Motor neuron (in vitro differentiated cells): Measurements from ENCODE around the gene RUNX1. TPM values are rescaled to one million over a fixed set of nuclear protein-coding genes. Genes with fewer than 3 reads are reported as not detected.
"Not testable (repeated sequence)": the region's sequence is repeated elsewhere in the genome, so short reads cannot be mapped to it uniquely, and the experiment has no call there.

Experiments
- ATAC-seq, 8 experiments: fragments of 200-7000 bp; cut with Tn5 transposase; replicated peaks in 6 of 8; 2 replicates each; pipeline ENCODE4 v1.8.0; 2021; ENCODE audit warnings: mild to moderate bottlenecking in 8 of 8, moderate library complexity in 8 of 8
- H3K27ac ChIP-seq, 2 donors: fragments of 250-450 bp; sonication (Bioruptor Pico); 2 replicates each; pipeline ENCODE4 v1.9.0; 2021; ENCODE audit warnings: antibody characterized with exemption in 2 of 2, mild to moderate bottlenecking in 2 of 2, moderate library complexity in 1 of 2
- H3K4me1 ChIP-seq, 2 donors: fragments of 250-450 bp; sonication (Bioruptor Pico); replicated peaks in 1 of 2; 2 replicates each; pipeline ENCODE4 v1.6.1; 2021; ENCODE audit warnings: antibody characterized with exemption in 2 of 2, mild to moderate bottlenecking in 2 of 2, moderate library complexity in 1 of 2
- H3K4me3 ChIP-seq, 5 donors: fragments of 250-450 bp; sonication (Bioruptor Pico); 2 replicates each; pipeline ENCODE4 v1.9.0; 2021; ENCODE audit warnings: antibody characterized with exemption in 5 of 5, mild to moderate bottlenecking in 5 of 5, moderate library complexity in 4 of 5
- WGBS, 10 experiments: fragments of 450-650 bp; shearing (Covaris generic); methylation state at CpG; one replicate each; pipeline ENCODE4 v1.0.0; 2022; 5-methylcytosine and 5-hydroxymethylcytosine counted together
- in situ Hi-C, 9 experiments: fragments of 400-800 bp; cut with MboI; loops; one replicate each; pipeline ENCODE4 v1.15.0; 2021; ENCODE audit warnings: low sequenced_read_pairs in 9 of 9, low pct_unique_long_range_greater_than_20kb in 2 of 9; ENCODE audit not compliant: unreplicated experiment in 9 of 9
- total RNA-seq, 8 experiments: library from RNA; unstranded; fragments of 300-600 nt; gene quantifications; 2 replicates each; pipeline versions ENCODE4 v1.2.3 to v1.2.4, GENCODE V29; 2022

Gene RUNX1
- total RNA-seq, 8 experiments from 2014 or later, result 0.05 to 49.0 (median 3.6) TPM

DNA sequence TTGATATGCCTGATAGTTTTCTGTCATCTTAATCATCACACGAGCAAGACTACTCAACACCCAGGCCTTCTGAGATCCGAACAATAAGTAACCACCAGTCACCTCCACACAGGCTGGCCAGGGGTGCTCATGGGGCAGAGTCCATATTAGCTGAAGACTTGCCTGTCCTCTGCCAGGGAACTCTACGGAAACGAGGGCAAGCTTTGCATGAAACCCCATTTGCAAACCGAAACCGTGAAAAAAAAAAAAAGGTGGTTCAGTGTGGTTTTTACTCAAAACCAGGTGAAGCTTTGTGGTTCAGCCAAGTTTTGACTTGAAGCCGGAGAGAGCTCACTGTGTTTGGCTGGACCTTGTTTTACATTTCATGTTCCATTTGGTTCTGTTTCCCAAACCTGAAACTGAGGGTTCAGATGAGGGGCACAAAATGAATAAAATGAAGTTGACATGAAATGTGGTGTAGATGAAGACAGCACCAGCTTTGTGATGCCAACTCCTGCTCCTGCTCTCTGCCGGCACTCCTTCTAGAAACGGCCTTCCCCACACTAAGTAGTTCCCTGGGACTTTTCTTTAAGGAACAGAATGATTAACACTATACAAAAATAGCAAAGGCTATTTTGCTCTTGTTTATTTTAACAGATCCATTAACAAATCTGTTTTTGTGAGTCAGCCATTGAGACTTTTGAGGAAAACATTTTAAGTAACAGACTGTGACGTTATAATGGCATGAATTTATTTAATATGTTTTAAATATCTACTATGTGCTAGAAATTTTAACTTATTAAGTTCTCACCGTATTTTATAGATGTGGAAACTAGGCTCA lies 74.7 kb downstream of the RUNX1 start:
- Histone ChIP-seq H3K4me1 (no peaks in the 10 kb centered on the region), H3K4me3 (no peak overlapping the region), H3K27ac (no peak overlapping the region)
- 62 to 91% (median 74%) methylated on average over 2 to 11 of the region's 11 CpGs for WGBS, 10 experiments
- in situ Hi-C loops, result no loop called here
- no peak for ATAC-seq

DNA sequence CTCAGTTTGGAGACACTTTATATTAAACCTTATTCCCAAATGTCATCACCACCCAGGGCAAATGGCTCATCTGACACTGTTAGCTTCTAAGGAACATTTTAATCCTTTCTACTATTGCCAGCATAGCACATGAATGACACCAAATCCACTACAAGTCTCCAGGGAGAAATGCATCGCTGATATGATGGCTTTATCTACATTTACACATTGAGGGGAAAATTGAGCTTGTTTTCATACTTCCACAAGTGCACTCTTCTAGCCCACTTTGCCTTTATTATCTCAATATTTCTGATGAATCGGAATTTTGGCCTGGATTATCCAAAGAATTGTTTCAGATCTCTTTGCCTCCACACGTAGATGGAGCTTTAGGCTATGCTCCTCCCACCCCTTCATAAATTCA lies 75.4 kb downstream of the RUNX1 start:
- H3K4me1 ChIP-seq, result no peaks in the 10 kb centered on the region
- in situ Hi-C loops, result no loop called here
- H3K4me3 ChIP-seq, result no peak overlapping the region
- H3K27ac ChIP-seq, result no peak overlapping the region
- ATAC-seq, result no peak
- WGBS, 10 experiments, result 71 to 95% (median 88%) methylated on average over 1 to 3 of the region's 3 CpGs; no CpG with 5 or more reads in 2 of the 10 experiments

DNA sequence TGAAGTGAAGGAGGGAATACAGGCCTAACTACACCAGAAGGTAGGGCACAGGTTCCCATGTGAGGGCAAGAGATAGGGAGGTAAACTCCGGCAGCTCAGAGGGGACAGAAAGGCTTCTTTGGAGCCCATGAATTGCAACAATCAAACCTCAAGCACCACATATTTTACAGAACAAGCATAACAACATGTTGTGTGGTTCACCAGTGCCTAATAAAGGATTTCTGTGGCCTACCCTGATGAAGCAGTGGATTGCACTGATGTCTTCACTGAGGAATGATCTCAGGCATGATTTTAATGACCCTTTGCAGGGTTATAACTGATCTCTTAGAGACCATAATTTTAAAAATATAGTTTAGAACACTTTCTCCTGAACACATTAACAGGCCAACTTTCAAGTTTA lies 77.4 kb downstream of the RUNX1 start:
- no peak overlapping the region for H3K4me3 ChIP-seq
- no peak overlapping the region for H3K27ac ChIP-seq
- in situ Hi-C loops, result no loop called here
- no peak for ATAC-seq
- H3K4me1 ChIP-seq, result no peaks in the 10 kb centered on the region
- 89 to 100% (median 100%) methylated on average over 1 of the region's 1 CpG; no CpG with 5 or more reads in 5 of the 10 experiments for WGBS, 10 experiments

DNA sequence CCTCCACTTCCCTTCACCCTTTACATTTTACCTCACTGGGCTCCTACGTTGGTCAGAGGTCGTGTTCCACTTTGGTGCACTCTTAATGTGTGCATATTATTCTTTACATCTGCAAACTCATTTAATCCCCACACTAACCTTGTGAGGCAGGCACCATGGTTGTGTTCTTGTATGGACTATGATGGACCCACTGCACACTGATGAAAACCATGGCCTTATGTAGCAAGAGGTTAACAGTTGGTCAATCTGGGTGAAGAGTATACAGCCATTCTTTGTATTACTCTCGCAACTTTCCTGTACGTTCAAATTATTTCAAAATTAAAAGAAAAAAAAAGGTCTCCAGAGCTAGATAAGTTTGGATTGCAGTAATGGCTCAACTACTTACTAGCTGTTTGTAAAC lies 78.5 kb downstream of the RUNX1 start:
- Histone ChIP-seq H3K27ac (no peak overlapping the region), H3K4me3 (no peak overlapping the region), H3K4me1 (no peaks in the 10 kb centered on the region)
- ATAC-seq, result no peak
- WGBS, 10 experiments, result 57 to 100% (median 82%) methylated on average over 2 to 4 of the region's 4 CpGs; no CpG with 5 or more reads in 1 of the 10 experiments
- in situ Hi-C loops, result no loop called here

DNA sequence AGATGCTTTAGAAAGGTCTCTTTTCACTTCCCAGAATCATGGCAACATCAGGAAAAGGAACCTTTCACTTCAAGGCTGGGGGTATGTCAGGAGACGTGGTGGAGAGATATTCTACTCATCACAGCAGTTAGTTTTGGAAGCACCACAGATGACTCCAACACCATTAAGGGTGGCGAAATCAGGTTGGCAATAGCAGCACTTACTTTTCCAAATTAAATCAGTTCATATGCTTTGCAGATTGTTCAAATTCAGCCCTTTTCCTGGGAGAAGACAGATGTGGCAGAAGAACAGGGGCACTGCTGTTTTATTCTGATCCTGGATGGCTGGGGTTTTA lies 79.0 kb downstream of the RUNX1 start:
- WGBS, 10 experiments, result 20 to 80% (median 60%) methylated on average over 1 to 2 of the region's 2 CpGs; no CpG with 5 or more reads in 5 of the 10 experiments
- no peak for ATAC-seq
- Histone ChIP-seq H3K27ac (no peak overlapping the region), H3K4me3 (no peak overlapping the region), H3K4me1 (no peaks in the 10 kb centered on the region)
- in situ Hi-C loops, result no loop called here

DNA sequence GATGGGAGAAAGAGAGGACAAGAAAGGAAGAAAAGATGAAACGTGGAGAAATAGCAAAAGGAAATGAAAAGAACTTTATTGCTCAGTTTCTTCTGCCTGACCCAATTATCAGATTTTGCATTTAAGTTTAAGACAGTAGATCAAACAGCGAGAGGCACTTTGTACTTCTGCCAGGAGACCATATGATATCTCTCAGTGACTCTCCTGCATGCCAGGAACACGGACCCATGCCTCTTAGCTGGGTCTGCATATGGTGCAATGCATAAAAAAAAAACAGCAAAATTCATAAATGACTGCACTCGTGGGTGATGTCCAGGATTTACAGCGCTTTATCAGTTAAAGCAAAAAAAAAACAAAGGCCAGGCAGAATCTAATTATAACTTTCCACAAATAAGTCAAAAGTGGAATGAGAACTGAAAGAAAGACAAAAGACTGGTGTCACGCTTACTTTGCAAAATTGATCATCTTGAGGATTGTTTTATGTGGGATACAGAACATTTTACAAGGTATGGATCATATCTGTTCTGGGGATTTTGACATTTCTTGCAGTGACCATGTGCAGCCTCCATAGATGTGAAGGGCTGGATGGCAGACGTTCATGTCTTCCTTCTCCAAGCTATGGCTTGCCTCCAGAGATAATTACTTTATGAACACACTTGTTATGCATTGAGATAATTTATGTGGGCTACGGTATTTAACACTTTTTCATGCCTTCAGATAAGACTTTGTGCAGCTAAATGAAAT lies 79.5 kb downstream of the RUNX1 start:
- ATAC-seq, result no peak
- Histone ChIP-seq H3K4me1 (no peaks in the 10 kb centered on the region), H3K4me3 (no peak overlapping the region), H3K27ac (no peak overlapping the region)
- in situ Hi-C loops, result no loop called here
- 28 to 88% (median 71%) methylated on average over 4 to 8 of the region's 8 CpGs for whole genome bisulfite sequencing, 10 experiments

DNA sequence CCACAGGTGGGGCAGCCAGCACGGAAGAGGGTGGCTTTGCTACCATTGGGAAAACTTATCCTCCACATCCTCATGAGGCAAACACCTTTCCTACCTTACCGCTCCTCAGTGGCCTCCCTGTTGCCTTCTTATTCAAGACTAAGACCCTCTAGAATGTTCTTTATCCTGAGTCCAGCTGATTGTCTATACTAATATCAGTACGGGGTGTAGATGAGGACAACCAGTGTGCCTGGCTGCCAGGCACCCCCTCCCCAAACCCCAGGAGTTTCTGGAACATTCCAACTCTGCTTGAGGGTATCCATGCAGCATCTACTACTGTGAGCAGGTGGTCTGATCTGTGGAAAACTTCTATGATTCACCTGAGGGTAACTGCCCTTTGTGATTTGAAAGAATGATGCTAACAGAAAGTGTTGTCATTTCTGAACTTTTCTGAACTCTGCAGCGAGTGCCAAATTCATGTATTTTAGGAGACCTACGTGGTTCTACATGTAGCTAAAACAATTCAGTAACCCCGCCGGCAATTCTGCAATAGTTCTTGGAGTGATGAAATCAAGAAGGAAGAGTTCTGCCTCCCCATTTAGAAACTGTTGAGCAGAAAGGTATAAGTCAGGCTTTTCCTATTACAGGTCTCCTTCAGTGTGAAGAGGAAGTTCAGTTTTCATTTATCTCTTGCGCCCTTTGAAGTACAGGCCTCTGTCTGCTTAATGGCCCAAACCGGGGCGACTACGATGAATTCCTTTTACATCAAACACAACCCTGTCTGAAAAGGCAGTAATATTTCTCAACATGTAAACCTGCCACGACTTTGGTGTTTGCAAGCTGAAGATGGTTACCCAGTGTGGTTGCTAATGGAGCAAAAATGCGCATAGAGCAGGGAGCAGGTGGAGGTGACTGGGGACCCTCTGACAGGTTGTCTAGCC lies 80.4 kb downstream of the RUNX1 start:
- WGBS, 10 experiments, result 73 to 95% (median 84%) methylated on average over 4 to 12 of the region's 13 CpGs; no CpG with 5 or more reads in 1 of the 10 experiments
- in situ Hi-C loops, result no loop called here
- ATAC-seq, result peak in 1 of 8 experiments; percentile 26

DNA sequence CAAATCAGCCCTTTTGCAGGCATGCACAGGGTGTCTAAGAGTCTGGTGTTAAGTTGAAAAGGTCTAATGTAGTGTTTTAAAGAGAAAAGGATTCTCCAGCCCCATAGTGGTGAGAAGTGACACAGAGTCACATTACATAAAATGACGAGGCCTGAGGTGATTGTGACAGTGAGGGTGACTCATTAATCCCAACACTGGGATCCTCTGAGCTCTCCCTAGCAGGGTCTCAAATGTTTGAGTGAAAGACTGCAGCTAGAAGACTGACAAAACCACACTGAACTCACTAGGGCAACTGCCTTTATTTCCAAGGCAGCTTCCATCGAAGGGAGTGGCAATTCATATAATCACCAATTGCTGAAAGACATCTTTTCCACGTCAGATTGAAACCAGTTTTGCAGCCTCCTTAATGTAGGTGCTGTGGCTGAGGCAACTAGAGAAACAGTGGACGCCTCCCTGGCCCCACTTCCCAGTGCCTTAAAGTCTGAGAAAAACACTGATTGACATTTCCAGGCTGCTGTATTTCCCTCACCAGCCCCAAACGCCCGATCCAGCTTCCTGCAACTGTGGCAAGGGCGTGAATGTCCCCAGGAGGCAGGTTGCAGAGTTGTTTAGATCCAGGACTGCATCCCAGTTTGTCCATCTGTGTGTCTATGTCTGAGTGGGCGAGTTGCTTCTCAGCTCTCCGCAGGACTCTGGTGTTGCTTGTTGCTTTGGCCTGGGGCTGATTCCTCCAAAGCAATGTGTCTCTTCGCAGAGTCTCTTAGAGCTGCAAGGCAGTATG lies 81.4 kb downstream of the RUNX1 start:
- ATAC-seq, result peak in 6 of 8 experiments; percentile 34 to 95 (median 58)
- in situ Hi-C loops, result no loop called here
- Histone ChIP-seq H3K27ac (no peak overlapping the region), H3K4me3 (no peak overlapping the region), H3K4me1 (no peaks in the 10 kb centered on the region)
- 0 to 85% (median 70%) methylated on average over 1 to 9 of the region's 10 CpGs; no CpG with 5 or more reads in 2 of the 10 experiments for WGBS, 10 experiments

More for the DNA sequence above, 80.4 kb downstream of the RUNX1 start:
- H3K4me3 ChIP-seq, result no peak overlapping the region
- no peaks in the 10 kb centered on the region for H3K4me1 ChIP-seq
- H3K27ac ChIP-seq, result no peak overlapping the region

DNA sequence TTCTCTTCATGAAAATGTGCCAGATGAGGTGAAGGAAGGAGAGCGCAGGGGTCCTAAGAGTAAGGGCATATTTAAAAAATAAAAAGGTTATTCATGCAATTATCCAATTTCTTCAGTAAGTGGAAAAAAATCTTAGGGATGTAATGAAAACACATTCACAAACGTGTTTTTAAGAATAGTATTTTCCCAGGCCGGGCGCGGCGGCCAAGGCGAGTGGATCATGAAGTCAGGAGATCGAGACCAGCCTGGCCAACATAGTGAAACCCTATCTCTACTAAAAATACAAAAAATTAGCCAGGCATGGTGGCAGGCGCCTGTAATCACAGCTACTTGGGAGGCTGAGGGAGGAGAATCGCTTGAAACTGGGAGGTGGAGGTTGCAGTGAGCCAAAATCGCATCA lies 82.2 kb downstream of the RUNX1 start:
- ATAC-seq, H3K27ac ChIP-seq, H3K4me1 ChIP-seq, H3K4me3 ChIP-seq, in situ Hi-C loops: not testable (repeated sequence)
- WGBS, 10 experiments, result 75 to 100% (median 89%) methylated on average over 1 to 11 of the region's 11 CpGs

DNA sequence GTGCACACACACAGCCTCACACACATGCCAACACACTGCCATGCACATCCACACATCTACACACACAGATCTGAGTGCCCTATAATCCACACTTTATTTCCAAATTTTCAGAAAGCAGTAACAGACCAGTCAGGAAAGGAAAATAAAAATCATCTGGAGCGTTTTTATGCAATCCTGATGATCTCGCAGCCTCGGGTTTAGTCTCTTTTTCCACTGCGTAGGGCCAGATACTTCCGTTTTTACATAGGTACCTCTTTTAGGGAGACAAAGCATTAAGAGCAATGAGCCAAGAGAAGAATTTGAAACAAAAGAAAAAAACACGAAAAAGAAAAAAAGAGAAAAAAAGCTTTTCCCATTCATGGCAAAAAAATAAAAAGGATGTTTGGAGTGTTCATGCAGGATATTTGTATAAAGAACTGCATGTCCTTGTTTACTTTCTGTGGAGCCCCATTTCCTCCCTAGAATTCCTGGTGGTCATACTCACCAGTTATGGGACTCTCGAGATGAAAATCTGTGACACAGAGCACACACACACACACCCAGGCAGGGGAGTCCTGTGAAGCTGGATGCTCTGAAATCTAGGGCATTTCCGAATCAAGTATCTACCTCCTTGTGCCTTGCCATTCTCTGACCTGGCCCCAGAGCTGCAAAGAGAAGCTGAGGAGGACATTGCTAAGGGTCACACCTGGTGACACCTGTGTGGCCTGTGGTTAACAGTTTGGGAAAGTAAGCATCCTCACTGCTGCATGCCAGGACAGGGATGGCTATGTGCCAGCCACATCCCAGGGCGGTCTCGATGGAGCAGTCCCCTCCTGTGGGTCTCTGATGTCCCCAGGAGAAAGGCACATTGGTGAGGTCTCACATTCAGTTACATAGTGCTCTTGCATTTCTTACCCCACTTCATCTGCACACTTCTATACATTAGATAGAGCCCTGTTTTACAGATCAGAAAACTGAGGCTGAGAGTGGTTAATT lies 83.6 kb downstream of the RUNX1 start:
- Histone ChIP-seq H3K4me3 (no peak overlapping the region), H3K27ac (no peak overlapping the region), H3K4me1 (no peaks in the 10 kb centered on the region)
- no peak for ATAC-seq
- in situ Hi-C loops, result no loop called here
- WGBS, 10 experiments, result 5 to 90% (median 73%) methylated on average over 3 to 9 of the region's 10 CpGs; no CpG with 5 or more reads in 1 of the 10 experiments

DNA sequence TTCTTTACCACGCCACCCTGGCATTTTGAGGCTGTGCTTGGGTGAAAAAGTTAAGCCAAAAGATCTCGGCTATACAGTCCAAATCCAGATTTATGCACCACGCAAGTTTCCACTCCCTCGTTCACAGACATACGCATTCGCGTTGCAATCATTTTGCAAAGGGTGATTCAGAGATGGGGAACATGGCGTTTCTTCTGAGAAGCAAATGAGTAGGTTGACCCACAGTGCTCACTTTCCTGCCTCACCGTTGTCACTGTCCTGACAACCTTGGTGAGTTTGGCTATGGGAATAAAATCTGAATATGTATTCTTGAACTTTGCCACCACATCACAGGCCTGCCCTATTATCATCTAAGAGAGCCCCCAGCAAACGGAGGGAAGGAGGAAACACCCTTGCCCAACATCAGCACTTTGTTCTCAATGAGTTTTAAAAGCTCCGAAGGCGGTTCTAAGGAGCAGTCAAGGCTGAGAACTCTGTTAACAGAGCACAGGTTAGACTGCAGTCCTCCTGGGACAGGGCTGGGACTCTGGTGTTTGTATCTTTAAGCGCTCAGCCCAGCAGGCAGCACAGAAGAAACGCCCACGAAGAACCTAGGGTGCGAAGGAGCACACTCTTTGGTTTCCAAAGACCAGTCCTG lies 86.4 kb downstream of the RUNX1 start:
- in situ Hi-C loops, result no loop called here

More for the DNA sequence above, 86.4 kb downstream of the RUNX1 start:
- no peak overlapping the region for H3K27ac ChIP-seq
- no peak overlapping the region for H3K4me3 ChIP-seq
- H3K4me1 ChIP-seq, result no peaks in the 10 kb centered on the region
- no peak for ATAC-seq
- WGBS, 10 experiments, result 69 to 100% (median 81%) methylated on average over 2 to 13 of the region's 16 CpGs
